Fibroblast of villous mesenchyme (primary cell): ENCODE results near the gene RBBP8NL. TPM values are rescaled to one million over a fixed set of nuclear protein-coding genes. Genes with fewer than 3 reads are reported as not detected.
"Not testable (repeated sequence)": the region's sequence is repeated elsewhere in the genome, so short reads cannot be mapped to it uniquely, and the experiment has no call there.

Source experiments
- DNase-seq: peaks from one replicate; pipeline ENCODE4 v3.0.0-alpha.2; 2010; ENCODE audit warnings: low read depth
- H3K4me3 ChIP-seq: 2 replicates; pipeline ENCODE4 v1.5.1; 2011; ENCODE audit warnings: low read depth, mild to moderate bottlenecking, low read length
- CTCF ChIP-seq: IDR thresholded peaks from 2 replicates; pipeline ENCODE4 v1.5.1; 2012; ENCODE audit warnings: low read depth, mild to moderate bottlenecking, low read length; ENCODE audit not compliant: insufficient read depth
- total RNA-seq: library from RNA; depleted of rRNA; stranded (reverse); fragments of >200 nt; gene quantifications from 2 replicates; pipeline ENCODE4 v1.2.3, GENCODE V29; 2012

RBBP8NL gene
- total RNA-seq, 1 donor: not detected

- DNase-seq: peak; percentile 50
- no peak for TF ChIP-seq CTCF
- H3K4me3 ChIP-seq: no peak overlapping the region
Observed at GRCh38 chr20:62381202-62381797, 46.0 kb downstream of the RBBP8NL start.

- no peak for TF ChIP-seq CTCF
- DNase-seq: no peak
- H3K4me3 ChIP-seq: no peak overlapping the region
Observed at GRCh38 chr20:62378215-62378614, 49.1 kb downstream of the RBBP8NL start.

GRCh38 chr20:62377615-62378178 is 49.6 kb downstream of the RBBP8NL start:
- no peak for TF ChIP-seq CTCF
- DNase-seq: no peak
- H3K4me3 ChIP-seq: no peak overlapping the region

- no peak for TF ChIP-seq CTCF
- DNase-seq: no peak
- no peak overlapping the region for H3K4me3 ChIP-seq
Observed at GRCh38 chr20:62377064-62377461, 50.3 kb downstream of the RBBP8NL start.

GRCh38 chr20:62376112-62377063 is 51.0 kb downstream of the RBBP8NL start:
- peak; percentile 91 for DNase-seq
- peak; percentile 69 for TF ChIP-seq CTCF
- no peak overlapping the region for H3K4me3 ChIP-seq

GRCh38 chr20:62374331-62375152 is 52.8 kb downstream of the RBBP8NL start:
- no peak for DNase-seq
- no peak overlapping the region for H3K4me3 ChIP-seq
- TF ChIP-seq CTCF: no peak

GRCh38 chr20:62373631-62374179 is 53.6 kb downstream of the RBBP8NL start:
- not testable (repeated sequence) for DNase-seq

More at GRCh38 chr20:62373631-62374179, 53.6 kb downstream of the RBBP8NL start:
- not testable (repeated sequence) for H3K4me3 ChIP-seq
